Stimulated activated CD8-positive, alpha-beta memory T cell treated with anti-CD3 and anti-CD28 coated beads, Interleukin-4, amount 100 ng/mL, for 1 hour (primary cell): ENCODE data around the gene UVRAG.

Experiments used
- DNase-seq, 2 donors: peaks; one replicate each; pipeline ENCODE4 v3.0.0-alpha.2; 2020; ENCODE audit warnings: low read depth in 2 of 2, low spot score in 1 of 2

UVRAG gene

DNA sequence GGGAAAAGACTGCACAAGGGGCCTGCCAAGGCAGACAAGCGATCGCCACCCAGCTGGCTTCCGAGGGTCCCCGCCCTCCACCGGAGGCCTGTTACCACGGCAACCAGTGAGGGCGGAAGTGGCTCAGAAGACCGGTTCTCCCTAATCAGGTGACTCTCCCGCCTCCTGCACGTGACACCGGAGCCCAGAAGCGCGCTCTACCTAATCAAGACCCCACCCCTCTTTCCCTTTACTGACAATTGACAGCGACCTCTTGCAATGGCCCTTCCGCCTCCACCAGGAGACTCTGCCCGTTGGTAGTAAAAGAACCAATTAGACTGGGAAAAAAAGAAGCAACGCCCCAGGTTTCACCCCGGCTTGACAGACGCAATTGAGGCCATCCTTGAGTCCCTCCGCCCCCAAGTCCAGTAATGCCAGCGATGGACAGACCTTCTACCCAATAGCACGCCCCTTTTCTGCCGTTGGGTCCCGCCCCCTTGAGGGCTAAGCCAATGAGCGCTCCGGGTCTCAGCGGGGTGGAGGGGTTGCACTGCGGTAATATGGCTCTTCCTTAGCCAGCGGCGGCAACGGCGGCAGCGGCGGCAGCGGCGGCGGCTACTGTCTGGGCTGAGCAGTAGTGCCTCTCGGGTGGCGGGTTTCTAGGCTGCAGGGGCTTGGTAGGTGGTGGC is at the start of gene UVRAG:
UVRAG (plus strand) TSS at position 534 of the 668 bp plus-strand sequence. CDS start 198 bp downstream, outside the sequence.
- DNase-seq, result peak; percentile 96 to 97

GRCh38 chr11:75766443-75767227 is 48.4 kb upstream of the UVRAG start:
- no peak for DNase-seq

DNA sequence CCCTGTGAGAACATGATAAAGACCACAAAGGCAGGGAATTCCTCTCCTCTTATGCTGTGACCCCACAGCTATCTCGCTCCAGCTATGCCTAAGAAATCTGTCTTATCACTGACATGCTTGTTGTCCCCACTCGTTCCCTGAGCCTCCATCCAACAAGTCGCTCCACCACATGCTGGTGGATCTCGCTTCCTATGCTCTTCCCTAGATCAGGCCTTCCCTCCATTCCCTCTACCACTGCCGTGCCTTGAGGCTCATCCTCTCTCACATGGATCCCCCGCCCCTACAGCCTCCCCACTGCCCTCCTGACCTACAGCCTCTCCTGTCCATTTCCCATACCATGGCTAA is 47.8 kb upstream of the UVRAG start:
- no peak for DNase-seq

DNA sequence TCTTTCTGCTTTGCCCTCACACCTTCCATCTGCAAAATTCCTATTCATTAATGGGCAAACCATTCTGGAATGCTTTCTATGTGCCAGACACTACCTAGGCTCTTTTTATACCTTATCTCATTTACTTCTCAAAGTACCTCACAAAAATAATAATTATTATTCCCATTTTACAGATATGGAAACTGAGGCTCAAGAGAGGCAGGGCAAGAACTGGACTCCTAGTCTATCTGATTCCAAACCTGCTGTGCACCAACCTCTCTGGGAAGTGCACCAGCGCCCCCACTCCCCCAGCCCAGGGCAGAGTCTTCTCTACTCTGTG is 47.3 kb upstream of the UVRAG start:
- no peak for DNase-seq

GRCh38 chr11:75768112-75768908 is 46.7 kb upstream of the UVRAG start, which contains the start of gene DGAT2:
Gene DGAT2 (plus strand): TSS chr11:75768778. CDS start chr11:75768992, 214 bp downstream.
- peak; percentile 21 to 40 for DNase-seq

DNA sequence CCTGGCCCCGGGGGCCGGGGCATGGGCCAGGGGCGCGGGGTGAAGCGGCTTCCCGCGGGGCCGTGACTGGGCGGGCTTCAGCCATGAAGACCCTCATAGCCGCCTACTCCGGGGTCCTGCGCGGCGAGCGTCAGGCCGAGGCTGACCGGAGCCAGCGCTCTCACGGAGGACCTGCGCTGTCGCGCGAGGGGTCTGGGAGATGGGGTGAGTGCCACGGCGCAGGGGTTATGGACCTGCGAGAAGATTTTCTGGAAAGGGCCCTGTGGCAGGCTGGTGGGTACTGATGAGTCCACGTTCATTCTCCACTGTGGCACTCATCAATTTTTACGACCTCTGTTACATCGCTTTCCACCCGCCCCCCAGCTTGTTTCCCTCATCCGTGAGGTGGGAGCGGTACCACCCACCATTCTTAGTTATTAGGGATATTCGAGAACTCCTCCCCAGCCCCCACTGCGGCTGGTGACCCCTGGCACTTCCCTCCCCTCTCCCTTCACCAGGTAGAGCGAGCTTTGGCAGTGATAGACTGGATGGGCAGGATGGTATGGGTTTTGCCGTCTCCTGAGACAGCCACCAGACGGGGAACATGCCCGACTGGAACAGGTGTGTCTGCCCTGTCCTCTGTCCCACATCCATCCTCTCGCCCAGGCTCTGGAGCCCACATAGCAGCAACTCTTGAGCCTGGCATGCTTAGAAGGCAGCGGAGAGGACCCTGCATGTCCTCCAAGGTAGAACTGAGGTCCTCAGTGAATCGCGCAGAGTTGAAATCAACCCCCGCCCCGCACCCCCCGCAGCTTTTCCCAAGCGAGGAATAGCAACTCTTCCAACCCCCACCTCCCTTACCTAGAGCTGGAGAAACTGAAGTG is 45.9 kb upstream of the UVRAG start:
- DNase-seq, result no peak

GRCh38 chr11:75770102-75770501 is 44.9 kb upstream of the UVRAG start:
- no peak for DNase-seq

DNA sequence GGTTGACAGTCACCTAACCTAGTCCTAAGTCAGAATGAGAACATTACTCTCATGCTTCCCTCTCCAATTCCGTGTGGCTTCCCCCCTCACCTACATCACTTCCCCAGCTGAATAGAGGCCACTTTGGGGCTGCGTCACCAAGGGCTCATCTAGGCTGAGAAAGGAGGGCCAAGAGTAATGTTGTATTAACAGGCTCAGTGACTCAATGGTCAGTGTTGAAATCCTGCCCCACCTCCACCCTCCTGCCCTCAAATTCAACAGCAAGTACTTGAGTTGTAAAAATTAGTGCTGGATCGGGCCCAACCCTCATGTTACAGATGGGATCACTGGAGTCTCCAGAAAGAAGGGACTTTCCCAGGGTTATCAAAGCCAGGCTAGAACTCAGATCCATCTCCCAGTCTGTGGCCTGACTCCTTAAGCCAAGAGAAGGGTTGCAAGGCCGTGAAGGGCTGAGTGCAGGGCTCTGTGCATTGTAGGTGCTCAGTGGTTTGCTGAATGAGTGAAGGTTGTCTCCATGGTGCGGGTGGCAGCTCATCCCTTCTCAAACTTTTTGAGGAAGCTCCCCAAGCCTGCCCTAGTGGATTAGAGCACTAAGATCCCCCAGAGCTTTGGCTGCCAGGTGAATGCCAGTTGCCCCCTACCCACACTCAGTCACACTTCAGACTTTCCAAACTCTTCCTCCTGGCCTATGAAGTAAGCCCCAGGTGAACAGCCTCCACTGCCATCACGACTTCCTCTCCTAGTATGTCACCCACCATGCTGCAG is 43.2 kb upstream of the UVRAG start:
- no peak for DNase-seq

- DNase-seq, result no peak
Observed at GRCh38 chr11:75773595-75774353, 41.2 kb upstream of the UVRAG start.

DNA sequence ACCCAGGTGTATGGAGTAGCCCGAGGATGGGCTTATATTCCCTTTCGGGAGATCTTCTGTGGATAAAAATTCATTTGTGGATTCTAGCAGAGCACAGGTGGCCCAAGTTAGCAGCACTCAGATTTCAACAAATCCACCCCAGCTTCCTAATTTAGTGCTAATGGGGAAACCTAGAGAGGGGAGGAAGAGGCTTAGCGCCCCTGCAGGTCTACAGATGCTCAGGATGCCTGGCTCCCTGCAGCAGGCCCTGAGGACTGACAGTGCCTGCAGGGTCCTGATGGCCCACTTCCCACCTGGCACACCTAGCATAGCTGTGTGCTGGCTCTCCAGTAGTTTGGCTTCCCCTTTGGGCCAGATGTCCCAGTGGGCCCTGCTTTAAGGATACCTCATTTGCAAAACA is 40.0 kb upstream of the UVRAG start:
- no peak for DNase-seq

DNA sequence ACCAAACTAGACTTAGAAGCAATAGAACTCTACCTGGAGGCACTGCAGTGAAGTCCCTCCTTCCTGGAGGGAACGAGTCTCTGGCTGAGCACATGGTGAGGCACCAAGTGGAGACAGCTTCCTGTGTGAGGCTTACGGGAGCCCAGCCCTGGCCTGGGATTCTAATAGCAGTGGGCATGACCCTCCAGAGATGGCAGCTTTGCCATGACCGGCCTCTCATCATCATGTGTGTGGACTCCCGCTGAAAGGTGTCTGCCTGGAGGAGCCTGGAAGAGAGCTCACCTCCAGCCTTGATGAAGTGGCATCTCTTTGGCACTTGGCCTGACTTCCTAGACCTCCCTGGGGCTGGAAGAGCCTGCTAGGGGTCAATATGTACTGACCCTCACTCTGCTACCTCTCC is 38.5 kb upstream of the UVRAG start:
- no peak for DNase-seq

GRCh38 chr11:75777461-75778110 is 37.4 kb upstream of the UVRAG start:
- DNase-seq, result no peak

DNA sequence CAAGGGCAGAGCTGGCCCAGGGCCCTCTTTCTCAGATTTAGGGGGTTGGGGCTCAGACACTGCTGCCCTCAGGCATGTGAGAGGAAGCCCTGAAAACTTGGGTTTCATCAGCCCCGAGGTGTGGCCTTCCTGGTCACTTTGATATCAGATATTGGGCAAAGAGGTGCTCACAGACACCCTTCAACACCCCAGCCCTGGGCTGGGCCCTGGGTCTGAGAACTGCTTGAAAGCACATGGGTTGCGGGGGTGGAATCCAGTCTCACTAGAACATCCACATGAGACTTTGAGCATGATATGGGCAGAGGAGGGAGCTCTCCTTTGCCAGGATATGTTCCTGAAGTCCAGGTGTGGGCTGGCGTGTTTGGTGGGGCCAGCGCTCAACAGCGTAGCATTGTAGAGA is 36.0 kb upstream of the UVRAG start:
- no peak for DNase-seq

GRCh38 chr11:75779960-75780359 is 35.0 kb upstream of the UVRAG start:
- no peak for DNase-seq

GRCh38 chr11:75780888-75781287 is 34.1 kb upstream of the UVRAG start:
- DNase-seq, result no peak

- no peak for DNase-seq
Observed at GRCh38 chr11:75781296-75781695, 33.7 kb upstream of the UVRAG start.

GRCh38 chr11:75781831-75782230 is 33.2 kb upstream of the UVRAG start:
- DNase-seq, result no peak

GRCh38 chr11:75782540-75783263 is 32.3 kb upstream of the UVRAG start:
- no peak for DNase-seq
